Measurements from ENCODE around the gene HSPA9.

HSPA9 gene

GRCh38 chr5:138605254-138605972 is 30.2 kb upstream of the HSPA9 start:
- no peaks in the 10 kb centered on the region for H3K9me3 Mint-ChIP-seq
- H3K36me3 Mint-ChIP-seq (ENCODE audit: low read depth), result no peaks in the 10 kb centered on the region
- H3K4me3 Mint-ChIP-seq, result no peak overlapping the region
- H3K27ac Mint-ChIP-seq, result peak overlapping the region; percentile 19 to 67 (median 53)
- H3K4me1 Mint-ChIP-seq, result peaks cover 77% of the 10 kb centered on the region
- TF ChIP-seq CTCF (IDR thresholded peaks at IDR 0.05; ENCODE audit: unreplicated experiment in 3 of 3), result no peak
- no peaks in the 10 kb centered on the region for H3K27me3 Mint-ChIP-seq (ENCODE audit: low read depth)

GRCh38 chr5:138604176-138604785 is 29.1 kb upstream of the HSPA9 start:
- Mint-ChIP-seq H3K27me3 (ENCODE audit: low read depth) (no peaks in the 10 kb centered on the region), H3K9me3 (no peaks in the 10 kb centered on the region), H3K4me3 (no peak overlapping the region), H3K4me1 (peaks cover 67% of the 10 kb centered on the region), H3K36me3 (ENCODE audit: low read depth) (no peaks in the 10 kb centered on the region), H3K27ac (peak overlapping the region in 2 of 3 experiments; percentile 79 to 85)
- no peak for TF ChIP-seq CTCF (IDR thresholded peaks at IDR 0.05; ENCODE audit: unreplicated experiment in 3 of 3)

GRCh38 chr5:138603249-138603920 is 28.2 kb upstream of the HSPA9 start:
- TF ChIP-seq CTCF (IDR thresholded peaks at IDR 0.05; ENCODE audit: unreplicated experiment in 3 of 3), result no peak
- H3K27ac Mint-ChIP-seq, result peak overlapping the region; percentile 22 to 85 (median 79)
- H3K27me3 Mint-ChIP-seq (ENCODE audit: low read depth), result no peaks in the 10 kb centered on the region
- peak overlapping the region in 1 of 3 experiments; percentile 28 for H3K4me3 Mint-ChIP-seq
- H3K4me1 Mint-ChIP-seq, result peaks cover 61% of the 10 kb centered on the region
- no peaks in the 10 kb centered on the region for H3K36me3 Mint-ChIP-seq (ENCODE audit: low read depth)
- no peaks in the 10 kb centered on the region for H3K9me3 Mint-ChIP-seq

GRCh38 chr5:138602371-138603000 is 27.3 kb upstream of the HSPA9 start:
- TF ChIP-seq CTCF (IDR thresholded peaks at IDR 0.05; ENCODE audit: unreplicated experiment in 3 of 3), result no peak
- H3K27me3 Mint-ChIP-seq (ENCODE audit: low read depth), result no peaks in the 10 kb centered on the region
- peak overlapping the region in 1 of 3 experiments; percentile 17 for H3K4me3 Mint-ChIP-seq
- H3K9me3 Mint-ChIP-seq, result no peaks in the 10 kb centered on the region
- peaks cover 60% of the 10 kb centered on the region for H3K4me1 Mint-ChIP-seq
- H3K27ac Mint-ChIP-seq, result peak overlapping the region; percentile 32 to 85 (median 82)
- no peaks in the 10 kb centered on the region for H3K36me3 Mint-ChIP-seq (ENCODE audit: low read depth)

- Mint-ChIP-seq H3K9me3 (no peaks in the 10 kb centered on the region), H3K4me3 (no peak overlapping the region), H3K27me3 (ENCODE audit: low read depth) (no peaks in the 10 kb centered on the region), H3K27ac (peak overlapping the region; percentile 13 to 73 (median 70)), H3K4me1 (peaks cover 65% of the 10 kb centered on the region), H3K36me3 (ENCODE audit: low read depth) (no peaks in the 10 kb centered on the region)
- no peak for TF ChIP-seq CTCF (IDR thresholded peaks at IDR 0.05; ENCODE audit: unreplicated experiment in 3 of 3)
Measured at GRCh38 chr5:138601444-138601843, 26.2 kb upstream of the HSPA9 start.
